Measurements from ENCODE around the gene FBF1. TPM values are rescaled to one million over a fixed set of nuclear protein-coding genes. Genes with fewer than 3 reads are reported as not detected.
A peak's percentile ranks its signal among the peaks of the same experiment; 100 is the strongest.

FBF1 gene
- total RNA-seq, 6 experiments from 2014 or later = 0.86 to 3.1 (median 2.7) TPM

- intact Hi-C loops (cut with DNase I) = no loop called here
- 74% methylated on average over 5 of the region's 7 CpGs for WGBS (ENCODE audit: insufficient coverage, low coverage, low lambda C conversion rate, missing lambda C conversion rate)
- DNase-seq = no peak
These were observed 40.3 kb upstream of the FBF1 start for GRCh38 chr17:75981019-75981615.

GRCh38 chr17:75980188-75981018 is 39.6 kb upstream of the FBF1 start:
- no peaks in the 10 kb centered on the region for H3K9me3 ChIP-seq
- peak overlapping the region; percentile 94 to 96 (median 95) for H3K27ac ChIP-seq
- no peaks in the 10 kb centered on the region for H3K27me3 ChIP-seq
- intact Hi-C loops (cut with DNase I) = no loop called here
- no peak for ATAC-seq
- peaks cover 0 to 51% (median 14%) of the 10 kb centered on the region in 4 donors for H3K4me1 ChIP-seq
- no peaks in the 10 kb centered on the region for H3K36me3 ChIP-seq
- DNase-seq = no peak
- TF ChIP-seq POLR2A (IDR thresholded peaks at IDR 0.05) (no peak), CTCF (IDR thresholded peaks at IDR 0.05) (no peak)
- H3K4me3 ChIP-seq = peak overlapping the region; percentile 86 to 98 (median 94)
- 50% methylated on average over 12 of the region's 18 CpGs for WGBS (ENCODE audit: insufficient coverage, low coverage, low lambda C conversion rate, missing lambda C conversion rate)

More at GRCh38 chr17:75981019-75981615, 40.3 kb upstream of the FBF1 start:
- no peak for ATAC-seq
- Histone ChIP-seq H3K27ac (peak overlapping the region; percentile 57 to 96 (median 94)), H3K27me3 (no peaks in the 10 kb centered on the region), H3K4me3 (no peak overlapping the region), H3K36me3 (no peaks in the 10 kb centered on the region), H3K4me1 (peaks cover 0 to 44% (median 14%) of the 10 kb centered on the region in 4 donors), H3K9me3 (no peaks in the 10 kb centered on the region)
- no peak for TF ChIP-seq CTCF (IDR thresholded peaks at IDR 0.05)
- no peak for TF ChIP-seq POLR2A (IDR thresholded peaks at IDR 0.05)

GRCh38 chr17:75979705-75980187 is 38.9 kb upstream of the FBF1 start:
- no peaks in the 10 kb centered on the region for H3K36me3 ChIP-seq
- WGBS (ENCODE audit: insufficient coverage, low coverage, low lambda C conversion rate, missing lambda C conversion rate) = 0% methylated on average over 2 of the region's 19 CpGs
- ATAC-seq (peak; percentile 2 to 18 (median 5)), DNase-seq (no peak)
- TF ChIP-seq CTCF (IDR thresholded peaks at IDR 0.05) = no peak
- no peak for TF ChIP-seq POLR2A (IDR thresholded peaks at IDR 0.05)
- intact Hi-C loops (cut with DNase I) = no loop called here
- no peaks in the 10 kb centered on the region for H3K27me3 ChIP-seq
- H3K9me3 ChIP-seq = no peaks in the 10 kb centered on the region
- peak overlapping the region; percentile 86 to 98 (median 94) for H3K4me3 ChIP-seq
- H3K27ac ChIP-seq = peak overlapping the region; percentile 94 to 96 (median 95)
- peaks cover 0 to 56% (median 16%) of the 10 kb centered on the region in 4 donors for H3K4me1 ChIP-seq

GRCh38 chr17:75978938-75979704 is 38.3 kb upstream of the FBF1 start, which contains the start of the genes ACOX1 and TEN1:
ACOX1 (minus strand) TSS chr17:75979166; CDS start chr17:75979073, 93 bp downstream.
TEN1 (plus strand) TSS chr17:75979240; CDS start chr17:75986193, 6,953 bp downstream.
- H3K27me3 ChIP-seq = no peaks in the 10 kb centered on the region
- TF ChIP-seq POLR2A (IDR thresholded peaks at IDR 0.05) (peak; percentile 96), CTCF (IDR thresholded peaks at IDR 0.05) (peak; percentile 38 to 51 (median 41))
- intact Hi-C loops (cut with DNase I) = no loop called here
- H3K4me1 ChIP-seq = peaks cover 0 to 54% (median 16%) of the 10 kb centered on the region in 4 donors
- 0% methylated on average over 15 of the region's 72 CpGs for WGBS (ENCODE audit: insufficient coverage, low coverage, low lambda C conversion rate, missing lambda C conversion rate)
- H3K9me3 ChIP-seq = no peaks in the 10 kb centered on the region
- H3K36me3 ChIP-seq = no peaks in the 10 kb centered on the region
- ATAC-seq (peak; percentile 81 to 93 (median 86)), DNase-seq (peak; percentile 98 to 99 (median 98))
- H3K4me3 ChIP-seq = peak within 1 kb of the TSS; percentile 86 to 98 (median 94)
- peak within 1 kb of the TSS; percentile 94 to 96 (median 95) for H3K27ac ChIP-seq

Data from right lobe of liver (tissue), 6 donors.